ENCODE results near the gene FNDC3B.
"Not testable (repeated sequence)": the region's sequence is repeated elsewhere in the genome, so short reads cannot be mapped to it uniquely, and the experiment has no call there.

FNDC3B gene

DNA sequence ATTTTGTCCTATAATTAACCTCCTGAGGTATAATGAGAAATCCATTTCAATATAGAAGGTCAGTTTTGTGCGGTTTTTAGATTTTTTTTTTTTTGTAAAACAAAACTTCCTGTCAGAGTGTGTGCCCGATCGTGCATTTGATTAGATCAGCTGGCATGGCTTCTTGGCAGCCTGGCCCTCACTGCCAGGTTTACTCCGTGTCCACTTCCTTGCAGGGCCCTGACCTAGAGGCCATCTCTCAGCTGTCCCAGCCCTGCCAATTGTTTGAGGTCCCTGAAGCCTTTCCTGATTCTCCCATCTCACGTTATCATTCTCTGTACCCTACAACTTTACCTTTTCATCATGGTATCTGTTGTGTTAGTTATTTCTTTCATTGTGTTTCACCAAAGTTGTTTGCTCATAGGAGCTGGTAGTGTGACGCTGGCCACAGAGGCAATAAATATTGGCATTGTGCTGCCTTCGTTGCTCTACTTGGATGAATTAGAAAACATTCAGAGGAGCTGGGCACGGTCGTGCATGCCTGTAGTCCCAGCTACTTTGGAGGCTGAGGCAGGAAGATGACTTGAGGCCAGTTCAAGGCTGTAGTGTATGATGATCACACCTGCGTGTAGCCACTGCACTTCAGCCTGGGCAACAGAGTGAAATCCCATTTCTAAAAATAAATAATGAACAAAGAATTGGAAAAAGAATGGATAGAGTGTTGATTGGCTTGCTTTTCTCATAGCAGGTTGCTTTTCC is 206.9 kb downstream of the FNDC3B start:
- no peak for DNase-seq

DNA sequence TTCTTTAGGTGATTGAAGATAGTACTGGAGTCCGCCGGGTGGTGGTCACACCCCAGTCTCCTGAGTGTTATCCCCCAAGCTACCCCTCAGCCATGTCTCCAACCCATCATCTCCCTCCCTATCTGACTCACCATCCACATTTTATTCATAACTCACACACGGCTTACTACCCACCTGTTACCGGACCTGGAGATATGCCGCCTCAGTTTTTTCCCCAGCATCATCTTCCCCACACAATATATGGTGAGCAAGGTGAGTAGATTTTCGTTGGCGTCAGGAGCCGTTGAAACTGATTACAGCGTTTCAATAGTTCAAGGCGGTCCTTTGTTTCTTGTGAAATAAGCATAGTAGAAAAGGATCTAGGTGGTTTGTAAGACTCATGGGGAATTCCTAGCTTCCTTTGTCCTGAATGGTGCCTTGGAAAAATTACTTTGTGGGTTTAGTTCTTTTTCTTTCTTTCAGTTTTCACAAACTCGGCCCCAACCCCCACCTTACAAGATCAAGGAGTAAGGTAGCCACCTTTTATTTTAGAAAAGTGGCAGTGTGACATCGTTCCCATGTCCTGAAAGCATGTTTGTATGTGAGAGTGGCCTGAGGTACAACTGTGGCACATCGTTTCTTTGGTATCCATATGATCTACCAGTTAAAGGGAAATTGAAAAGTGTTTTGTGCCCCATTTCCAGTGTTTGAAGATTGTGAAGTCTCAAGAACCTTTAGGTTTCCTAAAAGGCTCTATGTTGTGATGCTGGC is 208.3 kb downstream of the FNDC3B start:
- DNase-seq, result no peak

DNA sequence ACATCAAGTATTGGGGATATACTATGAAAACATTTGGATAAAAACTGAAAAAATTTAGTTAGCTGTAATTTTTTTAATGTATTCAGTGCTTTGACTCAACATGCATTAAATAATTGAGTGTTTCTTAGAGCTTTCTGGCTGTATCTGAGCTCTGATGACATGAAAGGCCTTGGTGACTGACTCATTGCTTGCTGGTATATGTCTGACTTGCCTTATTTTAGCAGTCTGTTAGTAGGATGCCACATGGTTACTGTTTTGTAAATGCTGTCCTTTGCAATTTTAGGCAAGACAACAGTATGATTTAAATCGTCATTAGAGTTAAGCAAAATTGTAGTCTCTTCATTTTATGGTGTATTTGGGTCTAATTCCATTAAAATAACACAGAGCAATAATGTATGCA is 209.7 kb downstream of the FNDC3B start:
- no peak for DNase-seq

DNA sequence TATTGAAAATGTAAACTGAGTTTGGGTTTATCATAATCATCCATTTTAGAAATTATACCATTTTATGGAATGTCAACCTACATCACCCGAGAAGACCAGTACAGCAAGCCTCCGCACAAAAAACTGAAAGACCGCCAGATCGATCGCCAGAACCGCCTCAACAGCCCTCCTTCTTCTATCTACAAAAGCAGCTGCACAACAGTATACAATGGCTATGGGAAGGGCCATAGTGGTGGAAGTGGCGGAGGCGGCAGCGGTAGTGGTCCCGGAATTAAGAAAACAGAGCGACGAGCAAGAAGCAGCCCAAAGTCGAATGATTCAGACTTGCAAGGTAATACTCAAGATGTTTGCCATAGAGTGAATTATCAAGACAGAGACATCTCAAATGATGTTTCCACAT is 211.8 kb downstream of the FNDC3B start:
- DNase-seq, result no peak

DNA sequence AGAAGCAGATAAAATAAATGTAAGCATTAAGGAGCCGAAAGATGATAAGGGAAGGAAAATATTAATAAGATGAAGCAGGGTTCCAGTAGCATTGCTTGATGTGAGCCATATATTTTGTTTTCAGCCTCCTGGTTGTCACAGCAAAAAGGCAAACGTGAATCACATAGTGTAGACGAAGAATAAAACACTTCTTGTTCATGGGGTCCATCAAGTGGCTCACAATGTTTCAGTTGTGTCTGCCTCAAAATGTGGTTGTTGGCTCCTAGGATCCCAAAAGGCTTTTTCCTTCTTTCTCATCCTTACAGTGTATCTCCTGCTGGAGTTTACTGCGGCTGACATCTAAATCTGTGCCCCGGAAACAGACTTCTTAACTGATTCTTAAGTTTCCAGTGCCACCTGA is 213.8 kb downstream of the FNDC3B start:
- DNase-seq, result no peak

DNA sequence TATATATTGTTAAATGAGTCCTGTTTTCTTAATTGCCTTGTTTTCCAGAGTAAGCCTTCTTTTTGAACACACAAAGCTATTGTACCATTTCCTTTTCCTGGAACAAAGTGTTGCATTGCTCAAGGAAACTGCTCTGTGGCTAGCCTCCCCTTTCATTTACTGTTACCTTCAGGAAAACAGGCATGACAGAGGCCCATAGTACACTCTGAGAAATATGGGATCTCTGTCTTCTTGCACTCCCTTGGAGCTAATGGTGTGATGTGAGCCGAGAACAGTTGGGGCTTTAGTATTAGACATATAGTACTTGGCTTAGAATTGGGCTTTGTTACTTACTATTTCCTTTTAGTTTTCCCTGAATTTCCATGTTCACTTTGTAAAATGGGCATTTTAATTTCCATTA is 215.2 kb downstream of the FNDC3B start:
- DNase-seq, result no peak

DNA sequence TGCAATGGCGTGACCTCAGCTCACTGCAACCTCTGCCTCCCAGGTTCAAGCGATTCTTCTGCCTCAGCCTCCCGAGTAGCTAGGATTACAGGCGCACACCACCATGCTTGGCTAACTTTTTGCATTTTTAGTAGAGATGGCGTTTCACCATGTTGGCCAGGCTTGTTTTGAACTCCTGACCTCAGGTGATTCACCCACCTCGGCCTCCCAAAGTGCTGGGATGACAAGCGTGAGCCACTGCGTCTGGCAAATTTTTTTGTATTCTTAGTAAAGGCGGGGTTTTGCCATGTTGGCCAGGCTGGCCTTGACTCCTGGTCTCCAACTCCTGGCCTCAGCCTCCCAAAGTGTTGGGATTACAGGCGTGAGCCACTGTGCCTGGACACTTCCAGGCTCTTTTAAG is 215.9 kb downstream of the FNDC3B start:
- DNase-seq, result not testable (repeated sequence)

DNA sequence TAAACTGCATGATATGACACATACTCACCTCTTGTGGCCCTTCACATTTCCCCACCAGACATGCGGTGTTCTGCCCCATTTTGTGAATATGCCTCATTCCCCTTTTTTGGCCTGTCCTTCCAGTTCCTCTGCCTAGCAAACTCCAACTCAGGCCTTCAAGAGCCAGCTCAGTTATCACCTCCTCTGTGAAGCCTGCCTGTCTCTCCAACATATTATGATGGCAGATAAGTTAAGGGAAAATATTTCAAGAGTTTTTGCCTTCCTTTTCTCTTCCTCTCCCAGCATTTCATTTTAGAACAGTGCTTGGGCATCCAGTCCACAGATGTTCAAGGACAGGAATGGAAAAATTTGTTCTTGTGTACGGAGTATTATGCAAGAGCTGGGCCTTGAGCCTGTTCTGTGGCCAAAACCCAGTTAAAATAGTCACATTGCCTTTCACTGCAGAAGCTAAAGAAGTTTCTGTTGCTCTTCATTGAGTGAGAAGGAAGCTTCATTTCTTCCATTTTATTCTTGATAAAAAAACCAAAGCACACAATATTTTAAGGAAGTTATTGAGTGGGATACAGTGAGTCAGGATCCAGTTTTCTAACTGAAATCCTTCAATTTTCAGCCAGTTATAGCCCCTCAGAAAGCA is 216.8 kb downstream of the FNDC3B start:
- no peak for DNase-seq

DNA sequence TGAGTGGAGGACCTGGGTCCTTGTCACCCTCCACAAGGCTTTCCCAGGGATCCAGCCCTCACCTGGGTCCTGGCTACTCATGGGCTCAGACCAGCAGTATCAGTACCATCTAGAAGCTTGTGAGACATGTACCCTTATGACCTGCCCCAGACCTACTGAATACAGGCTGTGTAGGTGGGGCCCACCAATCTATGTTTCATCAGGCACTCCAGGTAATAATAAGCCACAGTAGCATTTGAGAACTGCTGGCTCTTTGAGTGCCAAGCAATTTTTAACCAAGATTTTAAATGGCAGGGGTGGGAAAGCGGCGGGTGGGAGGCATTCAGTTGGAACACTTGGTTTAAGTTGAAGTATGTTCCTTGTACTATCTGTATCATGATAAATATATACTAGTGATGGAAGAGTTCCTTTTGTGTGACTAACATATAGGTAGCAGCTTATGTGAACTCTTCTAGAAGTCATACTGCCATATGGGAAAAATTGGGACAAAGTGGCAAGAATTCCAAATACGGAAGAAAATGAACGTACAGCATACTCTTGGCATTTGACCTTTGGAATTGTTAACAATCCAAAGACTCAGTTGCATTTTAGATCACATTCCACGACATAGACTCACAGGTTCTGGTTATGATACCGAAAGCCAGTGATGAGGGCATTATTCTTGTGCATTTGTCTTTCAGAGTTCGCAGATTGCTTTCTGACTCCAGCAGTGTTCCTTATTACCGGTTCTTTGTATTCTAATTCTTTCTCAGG is 218.4 kb downstream of the FNDC3B start:
- DNase-seq, result no peak

DNA sequence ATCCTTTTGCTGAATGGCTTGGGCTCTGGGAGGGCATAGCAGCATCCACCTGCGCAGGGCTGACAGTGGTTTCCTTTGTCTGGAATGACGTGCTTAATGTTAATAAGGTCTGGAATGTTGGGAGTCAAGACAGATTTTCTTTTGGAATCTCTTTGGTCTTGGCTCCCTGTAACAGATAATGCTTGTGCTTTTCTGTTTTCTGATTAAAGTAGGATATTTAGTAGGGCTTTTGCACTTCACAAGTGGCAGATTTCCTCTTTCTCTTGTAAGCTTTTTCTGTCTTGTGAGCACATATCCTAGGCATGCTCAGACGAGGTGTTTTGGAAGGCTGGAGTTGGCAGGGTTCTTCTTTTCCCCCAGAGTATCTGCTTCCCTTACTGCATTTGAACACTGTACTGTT is 219.2 kb downstream of the FNDC3B start:
- DNase-seq, result no peak

DNA sequence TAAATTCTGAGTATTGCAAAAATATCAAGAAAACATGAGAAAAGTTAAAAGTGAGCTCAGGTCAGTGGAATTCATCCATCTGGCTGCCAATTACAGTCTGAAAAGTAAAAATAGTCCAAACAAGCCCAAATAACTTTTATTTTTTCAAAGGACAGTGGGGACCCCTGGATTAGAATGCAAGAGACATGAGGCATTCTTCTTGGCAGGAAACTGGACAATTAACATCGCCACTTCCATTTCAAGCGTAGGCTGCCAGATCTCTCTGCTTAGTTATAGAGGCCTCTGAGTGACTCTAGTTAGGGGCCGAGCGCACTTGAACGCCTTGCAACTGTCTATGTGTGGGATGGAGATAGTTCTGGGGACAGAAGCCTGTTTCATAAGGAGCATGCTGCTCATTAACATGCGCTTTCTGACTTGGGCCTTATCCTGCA is 219.7 kb downstream of the FNDC3B start:
- DNase-seq, result no peak

DNA sequence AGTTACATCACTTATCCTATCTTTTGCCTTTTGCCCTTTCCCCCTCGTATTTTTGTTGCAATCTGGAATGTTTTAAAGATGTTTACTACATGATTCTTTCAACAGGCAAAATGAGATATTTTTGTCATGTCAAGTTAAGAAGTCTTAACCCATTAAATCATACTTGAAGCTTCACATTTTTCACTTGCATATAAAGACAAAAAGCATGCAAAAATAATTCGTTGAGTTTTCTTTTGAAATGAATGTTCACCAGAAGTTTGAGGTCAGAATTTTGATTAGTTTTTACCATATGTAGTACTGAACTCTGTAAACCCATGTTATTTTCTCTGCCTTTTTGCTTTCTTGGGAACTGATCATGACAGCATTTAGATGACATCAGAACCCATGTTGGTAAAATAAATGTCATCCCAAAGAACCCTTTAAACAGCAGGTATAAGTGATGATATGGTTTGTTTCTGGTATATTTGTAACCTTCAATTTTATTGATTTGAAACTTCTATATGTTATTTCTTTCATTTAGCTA is 220.4 kb downstream of the FNDC3B start:
- no peak for DNase-seq

DNA sequence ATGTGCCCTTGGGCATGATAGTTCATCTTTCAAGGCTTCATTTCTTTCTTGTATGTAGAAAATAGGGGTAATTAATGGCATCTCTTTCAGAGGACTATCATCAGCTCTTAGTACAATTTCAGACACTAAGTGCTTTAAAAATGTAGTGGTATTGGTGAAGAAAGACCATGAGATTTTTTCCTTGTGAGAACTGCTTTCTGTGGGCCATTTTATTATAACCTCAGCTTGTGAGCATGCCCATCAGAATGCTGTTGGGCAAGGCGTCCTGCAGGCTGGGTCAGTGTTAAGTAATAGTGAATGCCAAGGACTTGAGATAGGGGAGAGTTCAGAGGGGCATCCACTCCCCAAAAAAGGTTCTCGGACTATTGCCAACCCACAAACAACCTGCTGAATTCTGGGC is 221.0 kb downstream of the FNDC3B start:
- DNase-seq, result no peak

DNA sequence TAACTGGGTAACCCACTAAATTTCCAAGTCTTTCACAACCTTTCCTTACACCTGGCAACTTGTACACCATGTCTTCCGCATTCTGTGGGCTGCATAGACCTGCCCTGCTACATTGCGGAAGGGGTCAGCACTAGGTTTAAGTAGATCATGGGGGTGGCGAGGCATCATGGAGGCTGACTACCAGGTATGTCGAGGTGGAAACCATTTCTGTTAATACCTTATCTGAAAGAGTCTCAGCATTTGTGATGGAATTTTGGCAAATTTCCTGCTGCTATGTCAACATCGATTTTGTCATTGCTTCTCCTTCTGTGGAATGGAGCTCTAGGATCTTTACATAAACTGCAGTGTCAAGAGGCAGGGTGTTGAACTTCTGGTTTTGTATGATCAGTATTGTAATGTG is 221.7 kb downstream of the FNDC3B start:
- DNase-seq, result no peak

DNA sequence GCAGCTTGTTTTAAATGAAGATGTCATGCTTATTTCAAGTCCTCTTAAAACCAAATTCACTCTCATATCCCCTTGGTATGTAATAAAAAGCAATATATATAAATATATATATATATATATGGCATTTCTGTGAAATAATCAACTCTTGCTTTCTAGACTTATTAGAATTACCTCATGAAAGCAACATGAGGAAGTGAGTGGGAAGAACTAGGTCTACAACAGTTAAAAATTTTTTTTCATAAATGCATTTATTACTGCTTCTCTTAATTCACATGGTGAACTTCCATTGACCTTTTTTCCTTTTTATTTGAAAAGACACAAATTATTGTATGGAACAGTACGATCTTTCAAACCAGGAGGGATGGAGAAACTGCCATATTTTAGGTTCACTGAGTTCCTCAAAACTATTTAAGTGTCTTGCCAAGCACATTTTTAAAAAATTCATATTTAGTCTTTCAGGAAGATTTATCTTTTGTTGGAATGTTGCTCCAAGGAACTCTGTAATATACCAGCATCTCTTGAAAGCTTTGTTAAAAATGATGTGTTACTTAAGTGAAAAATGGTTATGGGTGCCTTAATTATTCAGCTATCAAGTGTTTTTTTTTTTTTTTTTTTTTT is 223.7 kb downstream of the FNDC3B start:
- no peak for DNase-seq

DNA sequence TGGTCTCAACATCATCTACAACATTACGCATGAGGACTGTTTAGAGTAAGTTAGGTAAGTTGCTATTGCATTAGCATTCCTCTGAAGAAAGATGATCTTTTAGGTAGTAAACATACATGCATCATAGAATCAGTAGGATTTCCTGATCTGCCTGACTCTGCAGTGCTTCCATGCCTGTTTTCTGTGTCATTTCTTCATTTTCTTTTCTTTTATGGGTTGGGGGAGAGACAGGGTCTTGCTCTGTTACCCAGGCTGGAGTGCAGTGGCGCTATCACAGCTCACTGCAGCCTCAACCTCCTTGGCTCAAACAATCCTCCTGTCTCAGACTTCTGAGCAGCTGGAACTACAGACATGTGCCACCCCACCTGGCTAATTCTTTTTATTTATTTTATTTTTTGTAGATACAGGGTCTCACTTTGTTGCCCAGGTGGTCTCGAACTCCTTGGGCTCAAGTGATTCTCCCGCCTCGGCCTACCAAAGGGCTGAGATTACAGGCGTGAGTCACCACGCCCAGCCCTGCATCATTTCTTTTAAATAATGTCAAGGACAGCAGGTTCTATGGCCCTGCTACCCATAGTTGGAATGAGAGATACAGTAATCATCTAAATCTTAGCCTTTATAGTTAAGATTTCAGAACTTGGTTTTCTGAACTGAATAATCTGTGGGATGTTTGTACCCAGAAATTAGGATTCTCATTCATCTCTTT is 224.6 kb downstream of the FNDC3B start:
- DNase-seq, result no peak

DNA sequence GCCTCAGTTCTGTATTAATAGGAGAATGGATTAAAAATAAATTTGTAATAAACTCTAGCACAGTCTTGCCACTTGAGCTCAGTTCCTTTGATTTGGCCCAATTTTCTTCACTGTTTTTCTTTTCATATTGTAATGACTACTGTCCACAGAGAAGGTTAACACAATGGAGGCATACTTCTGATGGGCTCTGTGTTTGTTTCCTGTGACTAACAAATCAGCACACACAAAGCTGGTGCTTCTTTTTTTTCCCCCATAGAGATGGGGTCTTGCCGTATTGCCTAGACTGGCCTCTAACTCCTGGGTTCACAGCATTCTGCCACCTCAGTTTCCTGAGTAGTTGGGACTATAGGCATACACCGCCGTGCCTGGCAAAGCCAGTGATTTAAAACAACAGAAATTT is 226.7 kb downstream of the FNDC3B start:
- no peak for DNase-seq

DNA sequence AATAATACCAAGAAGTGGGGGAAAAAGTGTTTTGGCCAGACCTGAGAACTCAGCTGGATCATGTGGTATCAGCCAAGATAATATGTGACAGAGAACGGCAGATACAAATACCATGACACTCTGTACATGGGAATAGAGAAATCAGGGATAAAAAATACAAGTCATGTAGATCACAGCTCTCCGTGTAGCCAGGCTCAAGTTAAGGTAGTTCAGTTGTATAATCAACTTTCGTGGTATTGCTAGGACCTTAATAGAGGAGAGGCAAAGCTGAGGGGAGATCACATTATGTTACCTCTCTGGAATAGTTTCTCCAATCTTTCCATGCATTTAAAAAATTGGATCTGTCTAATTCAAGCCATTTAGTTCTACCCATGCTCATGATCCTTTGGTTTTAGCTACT is 229.0 kb downstream of the FNDC3B start:
- no peak for DNase-seq

DNA sequence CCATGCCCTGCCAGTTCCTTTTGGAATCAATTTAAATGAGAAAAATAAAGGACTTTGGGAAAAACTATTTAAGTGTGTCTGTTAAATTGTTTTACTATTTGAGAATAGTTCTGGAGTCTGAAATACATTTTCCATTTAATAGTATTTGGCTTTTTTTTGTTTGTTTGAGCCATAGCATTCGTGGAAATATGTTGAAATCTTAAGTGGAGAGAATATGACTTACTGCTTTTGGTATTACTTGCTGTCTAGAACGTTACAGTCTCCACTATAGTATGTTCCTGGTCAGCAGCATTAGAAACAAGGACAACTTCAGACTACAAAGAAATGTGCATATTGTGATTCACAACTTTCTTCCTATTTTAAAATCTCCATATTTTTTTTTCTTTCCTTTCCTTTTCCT is 229.5 kb downstream of the FNDC3B start:
- DNase-seq, result no peak

DNA sequence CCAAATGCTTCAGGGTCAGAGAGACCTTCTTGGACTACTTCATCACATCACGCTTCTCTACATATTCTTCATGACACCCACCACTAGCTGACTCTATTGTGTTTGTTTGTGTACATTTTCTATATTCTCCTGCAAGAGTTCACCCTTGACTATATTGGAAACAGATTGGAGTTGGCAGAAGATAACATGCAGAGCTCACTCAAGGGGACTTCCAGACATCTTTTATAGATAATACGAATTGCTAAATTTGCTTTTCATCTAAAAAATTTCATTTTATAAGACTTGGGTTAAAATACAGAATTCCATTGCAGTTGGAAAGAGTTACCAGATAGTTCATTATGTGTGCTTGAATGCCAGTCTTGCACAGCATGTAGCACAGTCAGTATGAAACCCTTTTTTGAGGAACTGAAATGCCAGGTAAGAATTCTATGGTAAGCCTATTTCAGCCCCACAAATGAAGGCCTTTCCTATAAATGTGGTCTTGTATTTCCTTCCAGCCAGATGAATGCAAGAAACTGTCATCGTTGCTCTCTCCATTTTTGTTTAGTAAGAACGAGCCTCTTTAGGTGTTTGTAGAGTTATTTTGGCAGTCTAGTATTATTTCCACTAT is 231.3 kb downstream of the FNDC3B start:
- no peak for DNase-seq

DNA sequence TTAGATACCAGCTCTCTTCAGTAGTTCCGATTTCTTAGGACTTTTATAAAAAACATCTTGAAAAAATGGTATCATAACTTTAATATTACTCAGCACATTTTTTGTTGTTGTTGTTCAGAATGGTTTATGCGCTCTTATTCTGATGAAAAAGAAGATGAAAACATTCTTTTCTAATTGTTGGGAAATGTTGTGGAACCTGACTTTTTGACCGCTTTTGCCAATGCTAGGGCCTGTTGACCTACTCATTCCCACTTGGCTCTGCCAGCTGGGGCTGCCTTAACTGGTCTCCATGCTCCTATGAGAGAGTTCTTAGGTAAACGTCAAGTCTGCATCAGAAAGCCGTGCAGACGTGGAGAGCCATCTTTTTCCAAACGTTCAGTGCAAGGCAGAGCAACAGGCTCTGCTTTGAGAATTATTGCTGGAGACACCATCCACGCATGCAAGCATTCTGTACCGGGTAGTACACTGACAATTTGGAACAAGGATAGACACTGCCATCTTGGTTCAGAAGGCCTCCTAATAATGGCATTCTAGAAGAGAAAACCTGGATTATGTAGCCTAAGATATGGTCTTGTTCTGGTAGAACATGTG is 232.1 kb downstream of the FNDC3B start:
- no peak for DNase-seq

Measured in NCI-H2171 treated with DMSO at 0.1 percent for 48 hours (cell line).